Stomach (tissue), 4 donors: Measurements from ENCODE around the gene LYZL4.

Source experiments
- EP300 ChIP-seq: sonication (generic); formaldehyde crosslinking; IDR thresholded peaks from one replicate; pipeline ENCODE4 v1.6.1; 2017; ENCODE audit warnings: antibody characterized with exemption
- POLR2A ChIP-seq, 4 donors: fragments of 450-650 bp; IDR thresholded peaks; one replicate each; pipeline ENCODE4 v1.6.1; 2016; ENCODE audit warnings: antibody characterized with exemption in 4 of 4, control low read depth in 2 of 4, mild to moderate bottlenecking in 1 of 4, moderate library complexity in 1 of 4
- POLR2AphosphoS5 ChIP-seq, 3 donors: sonication (generic); formaldehyde crosslinking; IDR thresholded peaks; one replicate each; pipeline ENCODE4 v1.6.1; 2016; ENCODE audit warnings: antibody characterized with exemption in 3 of 3
- TF ChIP-seq, protein P1 (sequence below), 7 experiments: fragments of 450-650 bp in 4 of 7; fragments of 200-600 bp in 3 of 7; sonication (generic) in 3 of 7; IDR thresholded peaks; one replicate each; pipeline ENCODE4 v1.5.1; 2016 to 2019; ENCODE audit warnings: antibody characterized with exemption in 7 of 7, control low read depth in 2 of 7, mild to moderate bottlenecking in 1 of 7

DNA sequence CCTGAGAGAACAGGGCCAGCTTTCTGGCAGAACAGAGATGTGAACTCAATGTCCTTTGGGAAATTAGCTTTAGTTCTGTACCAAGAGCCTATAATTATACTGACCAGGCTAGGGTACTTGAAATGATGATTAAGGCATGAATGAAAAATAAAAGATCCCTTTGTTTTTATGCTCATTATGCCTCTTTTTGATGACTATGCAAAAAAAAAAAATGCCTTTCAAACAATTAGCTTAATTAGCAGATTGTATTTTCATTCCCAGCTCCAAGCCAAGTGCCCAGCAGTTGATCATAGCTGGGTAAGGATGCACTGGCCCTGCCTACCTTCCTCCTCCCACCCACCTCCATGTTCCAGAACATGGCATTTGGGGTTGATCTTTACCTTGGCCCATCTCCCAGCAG, 56.8 kb downstream of the LYZL4 start:
- TF ChIP-seq, protein P1, sequence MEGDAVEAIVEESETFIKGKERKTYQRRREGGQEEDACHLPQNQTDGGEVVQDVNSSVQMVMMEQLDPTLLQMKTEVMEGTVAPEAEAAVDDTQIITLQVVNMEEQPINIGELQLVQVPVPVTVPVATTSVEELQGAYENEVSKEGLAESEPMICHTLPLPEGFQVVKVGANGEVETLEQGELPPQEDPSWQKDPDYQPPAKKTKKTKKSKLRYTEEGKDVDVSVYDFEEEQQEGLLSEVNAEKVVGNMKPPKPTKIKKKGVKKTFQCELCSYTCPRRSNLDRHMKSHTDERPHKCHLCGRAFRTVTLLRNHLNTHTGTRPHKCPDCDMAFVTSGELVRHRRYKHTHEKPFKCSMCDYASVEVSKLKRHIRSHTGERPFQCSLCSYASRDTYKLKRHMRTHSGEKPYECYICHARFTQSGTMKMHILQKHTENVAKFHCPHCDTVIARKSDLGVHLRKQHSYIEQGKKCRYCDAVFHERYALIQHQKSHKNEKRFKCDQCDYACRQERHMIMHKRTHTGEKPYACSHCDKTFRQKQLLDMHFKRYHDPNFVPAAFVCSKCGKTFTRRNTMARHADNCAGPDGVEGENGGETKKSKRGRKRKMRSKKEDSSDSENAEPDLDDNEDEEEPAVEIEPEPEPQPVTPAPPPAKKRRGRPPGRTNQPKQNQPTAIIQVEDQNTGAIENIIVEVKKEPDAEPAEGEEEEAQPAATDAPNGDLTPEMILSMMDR (IDR thresholded peaks at IDR 0.05) = no peak
- TF ChIP-seq POLR2A (IDR thresholded peaks at IDR 0.05) = no peak
- TF ChIP-seq POLR2AphosphoS5 (IDR thresholded peaks at IDR 0.05) = no peak
- TF ChIP-seq EP300 = no peak
